GM12878 (cell line): ENCODE results near the gene RHEX. TPM values are rescaled to one million over a fixed set of nuclear protein-coding genes. Genes with fewer than 3 reads are reported as not detected.

Source experiments
- ATAC-seq: fragments of 200-7000 bp; cut with Tn5 transposase; 3 replicates; pipeline ENCODE4 v1.9.1; 2020; ENCODE audit warnings: mild to moderate bottlenecking, moderate library complexity
- BruUV-seq: library from RNA; stranded (reverse); fragments of 400-500 nt; replicated peaks from 2 replicates; lab custom pipeline; 2021; lab: Mats Ljungman, UMichigan
- CTCF ChIA-PET: fragments of 300-600 bp; sonication (Branson Sonifier 250); formaldehyde crosslinking; extraction: SDS; loops from one replicate; lab custom pipeline; 2021; ENCODE audit warnings: inconsistent platforms; lab: Yijun Ruan, JAX
- POLR2A ChIA-PET: fragments of 350-600 bp; formaldehyde crosslinking; extraction: SDS; loops from one replicate; lab custom pipeline; 2021; ENCODE audit warnings: inconsistent platforms; lab: Charles Lee
- RAD21 ChIA-PET: fragments of 300-600 bp; sonication (Branson Sonifier 250); formaldehyde crosslinking; loops from one replicate; lab custom pipeline; 2023; ENCODE audit warnings: antibody characterized with exemption; ENCODE audit not compliant: unreplicated experiment; lab: Charles Lee
- SMC1A ChIA-PET: fragments of 300-600 bp; sonication (Branson Sonifier 250); formaldehyde crosslinking; loops from one replicate; lab custom pipeline; 2023; ENCODE audit not compliant: unreplicated experiment, uncharacterized antibody; lab: Charles Lee
- DNase-seq: peaks from one replicate; pipeline ENCODE4 v3.0.0-alpha.2; 2011; ENCODE audit warnings: low read depth, low spot score
- FAIRE-seq: peaks from 3 replicates; lab custom pipeline; 2011; peaks lifted over from hg19 to GRCh38; lab: Jason Lieb, UNC
- H2AFZ ChIP-seq: 2 replicates; pipeline ENCODE4 v1.6.0; 2011; ENCODE audit warnings: low read depth, low read length, control low read depth; ENCODE audit not compliant: control insufficient read depth
- H3K27ac ChIP-seq: 2 replicates; pipeline ENCODE4 v1.5.1; 2011; ENCODE audit warnings: control low read depth; ENCODE audit not compliant: control insufficient read depth, insufficient read depth
- H3K27me3 ChIP-seq, 2 experiments: replicated peaks in 1 of 2; 2 replicates each; pipeline versions ENCODE4 v1.6.0 to v1.6.1; 2011; ENCODE audit warnings: low read length in 1 of 2; ENCODE audit not compliant: control insufficient read depth in 2 of 2, insufficient read depth in 2 of 2
- H3K36me3 ChIP-seq, 2 experiments: 2 replicates each; pipeline ENCODE4 v1.5.1; 2011; ENCODE audit warnings: low read length in 1 of 2; ENCODE audit not compliant: control insufficient read depth in 2 of 2, insufficient read depth in 2 of 2
- H3K4me1 ChIP-seq: 2 replicates; pipeline ENCODE4 v1.6.1; 2011; ENCODE audit warnings: mild to moderate bottlenecking, low read length, moderate library complexity, mixed read lengths; ENCODE audit not compliant: control insufficient read depth, insufficient read depth
- H3K4me2 ChIP-seq: 2 replicates; pipeline ENCODE4 v1.6.0; 2011; ENCODE audit warnings: control low read depth; ENCODE audit not compliant: control insufficient read depth, insufficient read depth
- H3K4me3 ChIP-seq: fragments of 200-600 bp; sonication (generic); 2 replicates; pipeline ENCODE4 v1.5.1; 2016
- H3K79me2 ChIP-seq: 2 replicates; pipeline ENCODE4 v1.6.0; 2011; ENCODE audit warnings: low read length; ENCODE audit not compliant: control insufficient read depth, insufficient read depth
- H3K9ac ChIP-seq: 2 replicates; pipeline ENCODE4 v1.8.0; 2011; ENCODE audit warnings: low read length, control low read depth, mixed read lengths; ENCODE audit not compliant: control insufficient read depth, insufficient read depth
- H3K9me3 ChIP-seq: replicated peaks from 3 replicates; pipeline ENCODE4 v1.5.1; 2011; ENCODE audit warnings: mild to moderate bottlenecking, low read length; ENCODE audit not compliant: control insufficient read depth, insufficient read depth
- H4K20me1 ChIP-seq: 2 replicates; pipeline ENCODE4 v1.6.0; 2011; ENCODE audit not compliant: control insufficient read depth, insufficient read depth
- ATF7 ChIP-seq: fragments of 450-650 bp; IDR thresholded peaks from 2 replicates; pipeline ENCODE4 v1.6.1; 2016; ENCODE audit warnings: low read depth, mild to moderate bottlenecking
- EP300 ChIP-seq, 2 experiments: fragments of 150-350 bp in 1 of 2; IDR thresholded peaks; 2 replicates each; pipeline ENCODE4 v1.6.1; 2011 to 2012; ENCODE audit warnings: low read depth in 2 of 2, low read length in 2 of 2, borderline replicate concordance in 1 of 2, improper control_type of control experiment in 1 of 2, inconsistent platforms in 1 of 2; ENCODE audit not compliant: control insufficient read depth in 1 of 2
- GABPA ChIP-seq: IDR thresholded peaks from 2 replicates; pipeline ENCODE4 v1.6.1; 2014; ENCODE audit warnings: antibody characterized with exemption, low read depth, mild to moderate bottlenecking, inconsistent platforms
- HDAC6 ChIP-seq: fragments of 200-600 bp; sonication (generic); IDR thresholded peaks from one replicate; pipeline ENCODE4 v1.8.0; 2017; ENCODE audit warnings: antibody characterized with exemption; ENCODE audit not compliant: unreplicated experiment
- MEF2B ChIP-seq: fragments of 450-650 bp; IDR thresholded peaks from 2 replicates; pipeline ENCODE4 v1.6.1; 2018; ENCODE audit warnings: mild to moderate bottlenecking, moderate library complexity; ENCODE audit not compliant: partially characterized antibody, poor library complexity, severe bottlenecking
- MYC ChIP-seq: IDR thresholded peaks from 2 replicates; pipeline ENCODE4 v1.6.1; 2011; ENCODE audit warnings: mild to moderate bottlenecking, low read length, moderate library complexity, inconsistent platforms; ENCODE audit not compliant: insufficient read depth, insufficient replicate concordance, insufficient read length, severe bottlenecking
- NRF1 ChIP-seq: conservative IDR thresholded peaks from 2 replicates; pipeline ENCODE4 v1.6.1; 2011; ENCODE audit warnings: mild to moderate bottlenecking, low read depth, low read length, improper control_type of control experiment
- SIN3A ChIP-seq: IDR thresholded peaks from 2 replicates; pipeline ENCODE4 v1.6.1; 2012; ENCODE audit warnings: low read depth, low read length, improper control_type of control experiment
- TAF1 ChIP-seq: IDR thresholded peaks from 2 replicates; pipeline ENCODE4 v1.6.1; 2011; ENCODE audit warnings: mild to moderate bottlenecking, low read depth, low read length, borderline replicate concordance
- TARDBP ChIP-seq: IDR thresholded peaks from 2 replicates; pipeline ENCODE4 v1.6.1; 2016; ENCODE audit warnings: borderline replicate concordance
- TCF7 ChIP-seq: IDR thresholded peaks from 2 replicates; pipeline ENCODE4 v1.6.1; 2014; ENCODE audit warnings: antibody characterized with exemption, borderline replicate concordance
- ZSCAN29 ChIP-seq: fragments of 450-650 bp; IDR thresholded peaks from 2 replicates; pipeline ENCODE4 v1.6.1; 2017; ENCODE audit warnings: mild to moderate bottlenecking, moderate library complexity
- WGBS: methylation state at CpG from one replicate; pipeline ENCODE4 v1.1.6; 2016; ENCODE audit warnings: low lambda C conversion rate; ENCODE audit not compliant: insufficient replicate concordance, insufficient coverage; ENCODE audit errors: missing lambda C conversion rate; 5-methylcytosine and 5-hydroxymethylcytosine counted together
- in situ Hi-C: fragments of 300-500 bp; cut with MboI; formaldehyde crosslinking; loops from 9 replicates; pipeline ENCODE4 v1.14.3; 2018; ENCODE audit warnings: mixed read lengths
- intact Hi-C: fragments of 100-400 bp; cut with micrococcal nuclease; formaldehyde crosslinking; loops from one replicate; pipeline ENCODE4 v1.14.2; 2022; ENCODE audit not compliant: unreplicated experiment
- polyA plus RNA-seq, 11 experiments: library from polyadenylated mRNA; depleted of rRNA in 4 of 11; unstranded in 6 of 11; stranded (reverse) in 5 of 11; fragments of >200 nt; fragmentation: Nextera tagmentation in 4 of 11; fragmentation: Illumina TruSeq in 1 of 11; extraction: Ambion mirVana in 4 of 11; extraction: Trizol in 1 of 11; gene quantifications; 1 replicate in 1 of 11; 2 replicates in 10 of 11; pipeline versions ENCODE4 v1.2.1 to v1.2.3, GENCODE V29; 2011 to 2016; ENCODE audit warnings: inconsistent platforms in 2 of 11, missing spikeins in 2 of 11, low read depth in 1 of 11
- total RNA-seq, 4 experiments: library from RNA; depleted of rRNA in 3 of 4; stranded (reverse); fragments of >200 nt in 3 of 4; fragmentation: Illumina TruSeq in 1 of 4; extraction: Trizol in 1 of 4; gene quantifications; 2 replicates each; pipeline versions ENCODE4 v1.2.1 to v1.2.3, GENCODE V29; 2013 to 2021

RHEX gene
- total and polyA plus RNA-seq, 10 of the 15 experiments (the other 5 are each of a cell fraction or from before 2014, with no cell fraction given), result 2.4 to 11.4 (median 5.7) TPM

DNA sequence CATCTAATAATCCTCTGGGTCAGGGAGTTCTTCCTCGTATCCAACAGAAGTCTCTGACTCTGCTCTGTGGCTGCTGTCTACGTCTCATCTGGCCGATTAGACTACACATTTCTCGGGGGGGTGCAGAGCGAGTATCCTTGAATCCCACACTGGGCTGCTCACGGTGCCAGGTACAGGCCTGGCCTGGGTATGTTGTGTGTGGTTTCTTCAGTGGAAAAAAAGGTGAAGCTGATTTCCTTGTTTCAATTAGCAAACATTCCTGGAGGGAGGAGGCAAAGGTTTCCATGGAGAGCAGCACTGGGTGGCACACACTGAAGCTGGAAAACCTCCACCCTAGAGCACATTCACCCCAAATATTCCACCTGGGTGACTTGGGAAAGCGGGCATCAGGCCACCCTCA, 47.7 kb upstream of the RHEX start:
- TF ChIP-seq ZSCAN29 (no peak), HDAC6 (no peak), TAF1 (no peak), TARDBP (no peak), MYC (no peak), SIN3A (no peak), EP300 (IDR thresholded peaks at IDR 0.05; ENCODE audit: borderline replicate concordance in 1 of 2, control insufficient read depth in 1 of 2, low read depth in 2 of 2, low read length in 2 of 2) (no peak), NRF1 (no peak), MEF2B (no peak), TCF7 (no peak), ATF7 (no peak), GABPA (no peak)
- Histone ChIP-seq H2AFZ (no peak overlapping the region), H3K9me3 (no peaks in the 10 kb centered on the region), H3K79me2 (no peaks in the 10 kb centered on the region), H3K4me1 (peaks cover 12% of the 10 kb centered on the region), H3K9ac (no peak overlapping the region), H4K20me1 (no peaks in the 10 kb centered on the region), H3K27ac (no peak overlapping the region), H3K36me3 (no peaks in the 10 kb centered on the region), H3K27me3 (0 out of 4 replicates have a peak, but pooled peaks cover 0 to 3% of the 10 kb centered on the region in 2 experiments), H3K4me3 (no peak overlapping the region), H3K4me2 (no peak overlapping the region)
- in situ Hi-C loops (no loop called here), intact Hi-C loops (no loop called here)
- ChIA-PET CTCF (interaction anchor here (1.1 to 1.4 kb wide), 2 partner anchors 10 to 101 kb away, joined by 3 to 5 read pairs; no protein-coding TSS in a partner anchor), POLR2A (no interaction called here), RAD21 (no interaction called here), SMC1A (interaction anchor here (1.3 kb wide), 1 partner anchor 100 kb away, joined by 3 read pairs; no protein-coding TSS in a partner anchor)
- FAIRE-seq (no peak), DNase-seq (no peak), ATAC-seq (no peak)
- WGBS, result 52% methylated on average over 7 of the region's 7 CpGs
- BruUV-seq, result no TSS peak
